ENCODE results near the gene PICK1. TPM values are rescaled to one million over a fixed set of nuclear protein-coding genes. Genes with fewer than 3 reads are reported as not detected.

The PICK1 gene
- total and polyA plus RNA-seq, 10 of the 15 experiments (the other 5 are each of a cell fraction or from before 2014, with no cell fraction given) = 0.07 to 19.2 (median 10.9) TPM

DNA sequence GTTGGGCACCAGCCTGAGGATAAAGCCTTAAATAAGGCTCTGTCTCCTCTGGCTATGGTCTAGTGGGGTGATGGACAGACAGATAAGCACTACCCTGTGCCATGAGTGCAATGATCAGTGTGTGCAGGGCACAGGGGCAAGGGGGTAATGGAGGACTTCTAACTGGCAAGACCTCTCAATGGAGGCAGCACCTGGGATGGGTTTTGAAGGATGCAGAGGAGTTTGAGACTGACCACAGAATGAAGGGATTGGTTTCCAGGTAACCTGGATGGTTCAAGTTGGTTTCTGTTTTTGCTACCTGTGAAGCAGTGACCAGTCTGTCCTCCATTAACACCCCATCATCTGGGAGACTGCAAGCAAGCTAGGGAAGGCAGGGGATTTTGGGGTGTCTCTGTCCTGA is 27.8 kb upstream of the PICK1 start:
- BruUV-seq (replicated peaks) = no TSS peak
- Histone ChIP-seq H4K20me1 (ENCODE audit: control insufficient read depth, insufficient read depth) (no peaks in the 10 kb centered on the region), H3K4me3 (no peak overlapping the region), H3K4me1 (ENCODE audit: control insufficient read depth, insufficient read depth, low read length) (peaks cover 5% of the 10 kb centered on the region; the same call in 1 of the 2 replicates), H3K27me3 (replicated peaks in 1 of 2; ENCODE audit: control insufficient read depth in 2 of 2, insufficient read depth in 2 of 2, low read length in 1 of 2) (no peaks in the 10 kb centered on the region), H3K9ac (ENCODE audit: control insufficient read depth, insufficient read depth, low read length) (no peak overlapping the region), H3K27ac (ENCODE audit: control insufficient read depth, insufficient read depth) (no peak overlapping the region), H3K36me3 (ENCODE audit: control insufficient read depth in 2 of 2, insufficient read depth in 2 of 2, low read length in 1 of 2) (no peaks in the 10 kb centered on the region), H3K4me2 (ENCODE audit: control insufficient read depth, insufficient read depth) (no peak overlapping the region), H2AFZ (ENCODE audit: control insufficient read depth, low read depth, low read length) (no peak overlapping the region), H3K79me2 (ENCODE audit: control insufficient read depth, insufficient read depth, low read length) (no peaks in the 10 kb centered on the region), H3K9me3 (replicated peaks; ENCODE audit: control insufficient read depth, insufficient read depth, low read length) (no peaks in the 10 kb centered on the region)
- in situ Hi-C loops (cut with MboI) (no loop called here), intact Hi-C loops (cut with micrococcal nuclease; ENCODE audit: unreplicated experiment) (no loop called here)
- ChIA-PET POLR2A (no interaction called here), RAD21 (ENCODE audit: unreplicated experiment) (no interaction called here), SMC1A (ENCODE audit: uncharacterized antibody, unreplicated experiment) (no interaction called here), CTCF (no interaction called here)
- ATAC-seq = no peak
- FAIRE-seq = no peak
- TF ChIP-seq ESRRA (IDR thresholded peaks at IDR 0.05; ENCODE audit: low read length) (no peak), ZNF24 (IDR thresholded peaks at IDR 0.05) (no peak), ASH2L (IDR thresholded peaks at IDR 0.05; ENCODE audit: borderline replicate concordance, low read depth) (no peak), SRF (IDR thresholded peaks at IDR 0.05; ENCODE audit: low read depth in 2 of 2, low read length in 2 of 2) (no peak), NFXL1 (IDR thresholded peaks at IDR 0.05; ENCODE audit: borderline replicate concordance) (no peak)
- TF ChIP-seq, protein P1, sequence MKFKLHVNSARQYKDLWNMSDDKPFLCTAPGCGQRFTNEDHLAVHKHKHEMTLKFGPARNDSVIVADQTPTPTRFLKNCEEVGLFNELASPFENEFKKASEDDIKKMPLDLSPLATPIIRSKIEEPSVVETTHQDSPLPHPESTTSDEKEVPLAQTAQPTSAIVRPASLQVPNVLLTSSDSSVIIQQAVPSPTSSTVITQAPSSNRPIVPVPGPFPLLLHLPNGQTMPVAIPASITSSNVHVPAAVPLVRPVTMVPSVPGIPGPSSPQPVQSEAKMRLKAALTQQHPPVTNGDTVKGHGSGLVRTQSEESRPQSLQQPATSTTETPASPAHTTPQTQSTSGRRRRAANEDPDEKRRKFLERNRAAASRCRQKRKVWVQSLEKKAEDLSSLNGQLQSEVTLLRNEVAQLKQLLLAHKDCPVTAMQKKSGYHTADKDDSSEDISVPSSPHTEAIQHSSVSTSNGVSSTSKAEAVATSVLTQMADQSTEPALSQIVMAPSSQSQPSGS (IDR thresholded peaks at IDR 0.05; ENCODE audit: low read length) = no peak
- no peak for DNase-seq (ENCODE audit: low read depth, low spot score)

DNA sequence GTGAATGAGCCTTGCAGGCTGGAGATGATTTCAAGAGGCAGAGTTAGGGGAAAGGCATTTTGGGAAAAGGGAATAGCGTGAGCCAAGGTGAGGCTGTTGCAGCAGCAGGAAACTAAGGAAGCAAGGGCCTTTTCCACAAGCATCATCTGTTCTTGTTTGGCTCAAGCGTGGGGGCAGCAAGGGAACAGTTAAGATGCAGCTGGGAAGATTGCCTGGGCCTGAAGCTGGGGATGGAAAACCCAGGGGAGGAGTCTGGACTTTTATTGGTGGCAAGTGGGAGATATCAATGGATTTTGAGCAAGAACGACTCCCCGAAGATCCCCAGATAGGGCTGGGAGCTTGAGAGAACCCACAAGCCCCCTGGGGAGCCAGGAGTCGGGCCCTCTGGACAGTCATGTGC is 27.3 kb upstream of the PICK1 start:
- SMC1A ChIA-PET (ENCODE audit: uncharacterized antibody, unreplicated experiment) = no interaction called here
- intact Hi-C loops (cut with micrococcal nuclease; ENCODE audit: unreplicated experiment) = no loop called here
- no peak overlapping the region for H3K27ac ChIP-seq (ENCODE audit: control insufficient read depth, insufficient read depth)
- H3K79me2 ChIP-seq (ENCODE audit: control insufficient read depth, insufficient read depth, low read length) = no peaks in the 10 kb centered on the region
- H3K4me3 ChIP-seq = no peak overlapping the region
- RAD21 ChIA-PET (ENCODE audit: unreplicated experiment) = no interaction called here
- ATAC-seq (no peak), DNase-seq (ENCODE audit: low read depth, low spot score) (no peak), FAIRE-seq (no peak)
- H3K27me3 ChIP-seq (replicated peaks in 1 of 2; ENCODE audit: control insufficient read depth in 2 of 2, insufficient read depth in 2 of 2, low read length in 1 of 2) = no peaks in the 10 kb centered on the region
- no peak overlapping the region for H2AFZ ChIP-seq (ENCODE audit: control insufficient read depth, low read depth, low read length)
- in situ Hi-C loops (cut with MboI) = no loop called here
- H3K4me2 ChIP-seq (ENCODE audit: control insufficient read depth, insufficient read depth) = no peak overlapping the region
- H3K4me1 ChIP-seq (ENCODE audit: control insufficient read depth, insufficient read depth, low read length) = peaks cover 7% of the 10 kb centered on the region; the same call in 1 of the 2 replicates
- CTCF ChIA-PET = no interaction called here
- POLR2A ChIA-PET = interaction anchor here (0.6 kb wide), 1 partner anchor 34 kb away, joined by 4 read pairs; no protein-coding TSS in a partner anchor
- no TSS peak for BruUV-seq (replicated peaks)
- no peaks in the 10 kb centered on the region for H4K20me1 ChIP-seq (ENCODE audit: control insufficient read depth, insufficient read depth)
- no peaks in the 10 kb centered on the region for H3K36me3 ChIP-seq (ENCODE audit: control insufficient read depth in 2 of 2, insufficient read depth in 2 of 2, low read length in 1 of 2)
- no peak overlapping the region for H3K9ac ChIP-seq (ENCODE audit: control insufficient read depth, insufficient read depth, low read length)
- no peaks in the 10 kb centered on the region for H3K9me3 ChIP-seq (replicated peaks; ENCODE audit: control insufficient read depth, insufficient read depth, low read length)
- WGBS (ENCODE audit: insufficient coverage, insufficient replicate concordance, low lambda C conversion rate, missing lambda C conversion rate) = 9% methylated on average over 5 of the region's 5 CpGs
- TF ChIP-seq SIN3A (IDR thresholded peaks at IDR 0.05; ENCODE audit: low read depth, low read length) (no peak), YY1 (IDR thresholded peaks at IDR 0.05; ENCODE audit: low read depth, low read length) (no peak), PAX5 (IDR thresholded peaks at IDR 0.05; ENCODE audit: borderline replicate concordance, low read depth, low read length) (no peak)
- TF ChIP-seq, protein P2, sequence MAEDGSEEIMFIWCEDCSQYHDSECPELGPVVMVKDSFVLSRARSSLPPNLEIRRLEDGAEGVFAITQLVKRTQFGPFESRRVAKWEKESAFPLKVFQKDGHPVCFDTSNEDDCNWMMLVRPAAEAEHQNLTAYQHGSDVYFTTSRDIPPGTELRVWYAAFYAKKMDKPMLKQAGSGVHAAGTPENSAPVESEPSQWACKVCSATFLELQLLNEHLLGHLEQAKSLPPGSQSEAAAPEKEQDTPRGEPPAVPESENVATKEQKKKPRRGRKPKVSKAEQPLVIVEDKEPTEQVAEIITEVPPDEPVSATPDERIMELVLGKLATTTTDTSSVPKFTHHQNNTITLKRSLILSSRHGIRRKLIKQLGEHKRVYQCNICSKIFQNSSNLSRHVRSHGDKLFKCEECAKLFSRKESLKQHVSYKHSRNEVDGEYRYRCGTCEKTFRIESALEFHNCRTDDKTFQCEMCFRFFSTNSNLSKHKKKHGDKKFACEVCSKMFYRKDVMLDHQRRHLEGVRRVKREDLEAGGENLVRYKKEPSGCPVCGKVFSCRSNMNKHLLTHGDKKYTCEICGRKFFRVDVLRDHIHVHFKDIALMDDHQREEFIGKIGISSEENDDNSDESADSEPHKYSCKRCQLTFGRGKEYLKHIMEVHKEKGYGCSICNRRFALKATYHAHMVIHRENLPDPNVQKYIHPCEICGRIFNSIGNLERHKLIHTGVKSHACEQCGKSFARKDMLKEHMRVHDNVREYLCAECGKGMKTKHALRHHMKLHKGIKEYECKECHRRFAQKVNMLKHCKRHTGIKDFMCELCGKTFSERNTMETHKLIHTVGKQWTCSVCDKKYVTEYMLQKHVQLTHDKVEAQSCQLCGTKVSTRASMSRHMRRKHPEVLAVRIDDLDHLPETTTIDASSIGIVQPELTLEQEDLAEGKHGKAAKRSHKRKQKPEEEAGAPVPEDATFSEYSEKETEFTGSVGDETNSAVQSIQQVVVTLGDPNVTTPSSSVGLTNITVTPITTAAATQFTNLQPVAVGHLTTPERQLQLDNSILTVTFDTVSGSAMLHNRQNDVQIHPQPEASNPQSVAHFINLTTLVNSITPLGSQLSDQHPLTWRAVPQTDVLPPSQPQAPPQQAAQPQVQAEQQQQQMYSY (CRISPR knock-in tag; IDR thresholded peaks at IDR 0.05) = no peak
